NCI-H1092 (cell line): ENCODE data around the gene TAS2R38.
"Not testable (repeated sequence)": the region's sequence is repeated elsewhere in the genome, so short reads cannot be mapped to it uniquely, and the experiment has no call there.

Source experiments
- DNase-seq: peaks from one replicate; lab custom pipeline; 2025; lab: John Stamatoyannopoulos, UW

Gene TAS2R38

GRCh38 chr7:141973673-141974072 is at the start of gene TAS2R38:
Gene TAS2R38 (minus strand): TSS chr7:141973773. CDS start chr7:141973689, 84 bp downstream.
- no peak for DNase-seq

GRCh38 chr7:142018154-142018553 is 44.6 kb upstream of the TAS2R38 start:
- no peak for DNase-seq

- DNase-seq = no peak
These were observed 43.9 kb upstream of the TAS2R38 start for GRCh38 chr7:142017451-142017850.

- DNase-seq = no peak
These were observed 39.4 kb upstream of the TAS2R38 start for GRCh38 chr7:142012825-142013511.

- no peak for DNase-seq
These were observed 37.5 kb upstream of the TAS2R38 start for GRCh38 chr7:142010952-142011548.

GRCh38 chr7:142009187-142009586 is 35.6 kb upstream of the TAS2R38 start:
- DNase-seq = no peak

- DNase-seq = no peak
These were observed 33.0 kb upstream of the TAS2R38 start for GRCh38 chr7:142006577-142006976.

- DNase-seq = no peak
These were observed 28.6 kb upstream of the TAS2R38 start for GRCh38 chr7:142002179-142002578.

GRCh38 chr7:142001163-142001874 is 27.7 kb upstream of the TAS2R38 start:
- DNase-seq = no peak

- DNase-seq = no peak
These were observed 26.7 kb upstream of the TAS2R38 start for GRCh38 chr7:142000244-142000643.

GRCh38 chr7:141999058-141999623 is 25.6 kb upstream of the TAS2R38 start:
- DNase-seq = peak; percentile 62

- no peak for DNase-seq
These were observed 19.8 kb upstream of the TAS2R38 start for GRCh38 chr7:141993354-141993753.

- no peak for DNase-seq
These were observed 19.1 kb upstream of the TAS2R38 start for GRCh38 chr7:141992688-141993087.

GRCh38 chr7:141992156-141992555 is 18.6 kb upstream of the TAS2R38 start:
- no peak for DNase-seq

GRCh38 chr7:141991140-141991539 is 17.6 kb upstream of the TAS2R38 start:
- DNase-seq = no peak

- DNase-seq = no peak
These were observed 16.6 kb upstream of the TAS2R38 start for GRCh38 chr7:141990011-141990725.

GRCh38 chr7:141987803-141988202 is 14.2 kb upstream of the TAS2R38 start:
- DNase-seq = not testable (repeated sequence)

- no peak for DNase-seq
These were observed 13.3 kb upstream of the TAS2R38 start for GRCh38 chr7:141986923-141987322.

GRCh38 chr7:141985926-141986325 is 12.4 kb upstream of the TAS2R38 start:
- DNase-seq = not testable (repeated sequence)

GRCh38 chr7:141979568-141979967 is 6.0 kb upstream of the TAS2R38 start:
- DNase-seq = no peak

- DNase-seq = no peak
These were observed 4.8 kb upstream of the TAS2R38 start for GRCh38 chr7:141978351-141978750.
